Small intestine (tissue), 16 donors: ENCODE measurements around the gene TNFSF12. TPM values are rescaled to one million over a fixed set of nuclear protein-coding genes. Genes with fewer than 3 reads are reported as not detected.
A peak's percentile ranks its signal among the peaks of the same experiment; 100 is the strongest.

ENCODE experiments used
- DNase-seq, 2 donors: peaks; one replicate each; pipeline versions ENCODE4 v3.0.0 to v3.0.0-alpha.2; 2013
- FAIRE-seq: peaks from 2 replicates; lab custom pipeline; 2012; peaks lifted over from hg19 to GRCh38; lab: Jason Lieb, UNC
- H3K27ac ChIP-seq, 3 donors: one replicate each; pipeline ENCODE4 v1.5.1; 2013; ENCODE audit warnings: low read length in 2 of 3, mild to moderate bottlenecking in 2 of 3, control low read depth in 1 of 3, inconsistent platforms in 1 of 3, low read depth in 1 of 3, moderate library complexity in 1 of 3
- H3K27me3 ChIP-seq, 3 donors: one replicate each; pipeline ENCODE4 v1.6.1; 2013; ENCODE audit warnings: low read length in 3 of 3, inconsistent platforms in 1 of 3; ENCODE audit not compliant: control insufficient read depth in 3 of 3, insufficient read depth in 3 of 3
- H3K36me3 ChIP-seq, 3 donors: one replicate each; pipeline ENCODE4 v1.6.1; 2013; ENCODE audit warnings: low read length in 3 of 3, inconsistent platforms in 1 of 3, low read depth in 1 of 3, mild to moderate bottlenecking in 1 of 3, moderate library complexity in 1 of 3; ENCODE audit not compliant: control insufficient read depth in 3 of 3, insufficient read depth in 2 of 3
- H3K4me1 ChIP-seq, 3 donors: one replicate each; pipeline ENCODE4 v1.6.1; 2013; ENCODE audit warnings: low read length in 2 of 3, inconsistent platforms in 1 of 3, low read depth in 1 of 3, mild to moderate bottlenecking in 1 of 3, moderate library complexity in 1 of 3; ENCODE audit not compliant: control insufficient read depth in 3 of 3, insufficient read depth in 2 of 3
- H3K4me3 ChIP-seq, 3 donors: one replicate each; pipeline ENCODE4 v1.5.1; 2013; ENCODE audit warnings: low read length in 3 of 3, control low read depth in 1 of 3, inconsistent platforms in 1 of 3, low read depth in 1 of 3, mild to moderate bottlenecking in 1 of 3, moderate library complexity in 1 of 3
- H3K9me3 ChIP-seq, 2 donors: one replicate each; pipeline ENCODE4 v1.6.1; 2013; ENCODE audit warnings: low read depth in 1 of 2, low read length in 1 of 2; ENCODE audit not compliant: control insufficient read depth in 2 of 2, insufficient read depth in 1 of 2
- WGBS, 3 donors: extraction: QIAGEN DNeasy Blood & Tissue Kit; methylation state at CpG; one replicate each; pipeline ENCODE4 v1.1.7; 2013; 5-methylcytosine and 5-hydroxymethylcytosine counted together
- long read RNA-seq, 10 donors: transcript quantifications; one replicate each; lab custom pipeline, GENCODE V29; 2026
- polyA plus RNA-seq, 4 donors: library from polyadenylated mRNA; stranded (reverse) in 3 of 4; unstranded in 1 of 4; fragments of 200-250 nt in 3 of 4; fragments of 120-200 nt in 1 of 4; gene quantifications; one replicate each; pipeline versions ENCODE4 v1.2.1 to v1.2.3, GENCODE V29; 2013
- donor health status: healthy with polysubstance abuse.
- donor health status: control.
- donor health status: control.
- donor health status: Bipolar disorder and iron deficiency.
- donor health status: healthy.

The TNFSF12 gene
- polyA plus RNA-seq: 10 to 100 TPM in 3 of 4 donors, 1 to 10 TPM in 1; 8.1 to 31.1 (median 22.1) TPM
- long read RNA-seq, donor 1: 0 reads
- long read RNA-seq, donor 2, partial matches to known transcripts: 0 of 1 reads
- long read RNA-seq, donor 2, other reads (novel, unspliced or antisense): 0 of 1 reads
- long read RNA-seq, donor 3, transcript TNFSF12-201 (7 exons, 1,553 nt): major isoform, 6 of 6 reads
- long read RNA-seq, donor 3, partial matches to known transcripts: 0 of 6 reads
- long read RNA-seq, donor 3, other reads (novel, unspliced or antisense): 0 of 6 reads
- long read RNA-seq, donor 4: 0 reads
- long read RNA-seq, donor 5, partial matches to known transcripts: 10 of 12 reads
- long read RNA-seq, donor 5, other reads (novel, unspliced or antisense): 0 of 12 reads
- long read RNA-seq, donor 6, transcript TNFSF12-201 (7 exons, 1,553 nt): major isoform, 5 of 12 reads
- long read RNA-seq, donor 6, partial matches to known transcripts: 7 of 12 reads
- long read RNA-seq, donor 6, other reads (novel, unspliced or antisense): 0 of 12 reads
- long read RNA-seq, donor 7, transcript TNFSF12-201 (7 exons, 1,553 nt): major isoform, 17 of 38 reads
- long read RNA-seq, donor 7, partial matches to known transcripts: 20 of 38 reads
- long read RNA-seq, donor 7, other reads (novel, unspliced or antisense): 0 of 38 reads
- long read RNA-seq, donor 8, partial matches to known transcripts: 0 of 2 reads
- long read RNA-seq, donor 8, other reads (novel, unspliced or antisense): 0 of 2 reads
- long read RNA-seq, donor 9, partial matches to known transcripts: 0 of 3 reads
- long read RNA-seq, donor 9, other reads (novel, unspliced or antisense): 0 of 3 reads
- long read RNA-seq, donor 10, transcript TNFSF12-201 (7 exons, 1,553 nt): major isoform, 7 of 15 reads
- long read RNA-seq, donor 10, partial matches to known transcripts: 8 of 15 reads
- long read RNA-seq, donor 10, other reads (novel, unspliced or antisense): 0 of 15 reads

DNA sequence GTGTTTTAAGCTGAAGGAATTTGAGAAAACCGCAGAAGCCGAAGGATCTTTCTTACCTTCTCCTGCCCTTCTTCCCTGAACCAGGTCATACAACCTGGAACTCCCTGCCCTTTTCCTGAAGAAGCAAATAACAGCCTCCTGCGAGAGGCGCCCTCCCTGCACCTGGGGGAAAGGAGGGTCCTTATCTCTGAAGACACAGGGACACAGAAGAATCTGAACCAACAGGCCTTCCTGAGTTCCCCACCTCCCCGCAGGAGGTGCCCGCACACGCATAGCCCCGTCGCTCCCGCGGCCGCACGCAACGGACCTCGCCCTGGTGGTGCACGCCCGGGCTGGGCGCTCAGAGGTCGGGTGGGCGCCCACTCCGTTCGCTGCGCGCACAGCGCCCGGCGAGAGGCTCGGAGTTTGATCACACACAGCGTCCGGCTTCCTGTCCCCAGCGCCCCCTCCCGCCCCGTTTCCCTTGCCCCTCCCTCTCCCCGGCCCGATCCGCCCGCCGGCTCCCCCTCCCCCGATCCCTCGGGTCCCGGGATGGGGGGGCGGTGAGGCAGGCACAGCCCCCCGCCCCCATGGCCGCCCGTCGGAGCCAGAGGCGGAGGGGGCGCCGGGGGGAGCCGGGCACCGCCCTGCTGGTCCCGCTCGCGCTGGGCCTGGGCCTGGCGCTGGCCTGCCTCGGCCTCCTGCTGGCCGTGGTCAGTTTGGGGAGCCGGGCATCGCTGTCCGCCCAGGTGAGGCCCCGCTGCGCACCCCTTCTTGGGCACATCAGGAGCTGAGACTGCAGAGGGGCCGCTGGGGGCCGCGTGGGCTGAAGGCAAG, at the start of gene TNFSF12:
Gene TNFSF12 (plus strand): TSS at position 474 of the 816 bp plus-strand sequence. CDS start 96 bp downstream, at position 570.
- FAIRE-seq (no peak), DNase-seq (peak; percentile 50 to 80)
- no peaks in the 10 kb centered on the region for H3K9me3 ChIP-seq
- H3K27me3 ChIP-seq: no peaks in the 10 kb centered on the region
- H3K4me3 ChIP-seq: peak within 1 kb of the TSS; percentile 44 to 76 (median 70)
- WGBS, 3 donors: 2 to 3% (median 2%) methylated on average over 45 to 65 of the region's 65 CpGs
- peak within 1 kb of the TSS; percentile 71 to 90 (median 89) for H3K27ac ChIP-seq
- H3K36me3 ChIP-seq: peaks cover 0 to 12% (median 0%) of the 10 kb centered on the region in 3 donors
- H3K4me1 ChIP-seq: peaks cover 2 to 48% (median 2%) of the 10 kb centered on the region in 3 donors

- H3K9me3 ChIP-seq: no peaks in the 10 kb centered on the region
- 86 to 92% (median 88%) methylated on average over 11 of the region's 11 CpGs for WGBS, 3 donors
- no peak for FAIRE-seq
- no peak overlapping the region for H3K27ac ChIP-seq
- H3K4me1 ChIP-seq: no peaks in the 10 kb centered on the region
- H3K36me3 ChIP-seq: peaks cover 31 to 90% (median 46%) of the 10 kb centered on the region in 3 donors
- H3K27me3 ChIP-seq: no peaks in the 10 kb centered on the region
- no peak for DNase-seq
- no peak overlapping the region for H3K4me3 ChIP-seq
Measured at GRCh38 chr17:7499161-7499560, 49.7 kb upstream of the TNFSF12 start.

GRCh38 chr17:7501729-7502128, 47.1 kb upstream of the TNFSF12 start:
- Histone ChIP-seq H3K4me1 (no peaks in the 10 kb centered on the region), H3K27ac (no peak overlapping the region), H3K27me3 (no peaks in the 10 kb centered on the region), H3K36me3 (peaks cover 26 to 85% (median 44%) of the 10 kb centered on the region in 3 donors), H3K9me3 (no peaks in the 10 kb centered on the region), H3K4me3 (no peak overlapping the region)
- DNase-seq (no peak), FAIRE-seq (no peak)
- 86 to 89% (median 87%) methylated on average over 14 of the region's 14 CpGs for WGBS, 3 donors

GRCh38 chr17:7502171-7502847, 46.5 kb upstream of the TNFSF12 start:
- 92 to 94% (median 94%) methylated on average over 20 of the region's 20 CpGs for WGBS, 3 donors
- Histone ChIP-seq H3K27me3 (no peaks in the 10 kb centered on the region), H3K4me3 (no peak overlapping the region), H3K36me3 (peaks cover 26 to 85% (median 43%) of the 10 kb centered on the region in 3 donors), H3K4me1 (no peaks in the 10 kb centered on the region), H3K27ac (no peak overlapping the region), H3K9me3 (no peaks in the 10 kb centered on the region)
- FAIRE-seq: no peak
- DNase-seq: no peak

DNA sequence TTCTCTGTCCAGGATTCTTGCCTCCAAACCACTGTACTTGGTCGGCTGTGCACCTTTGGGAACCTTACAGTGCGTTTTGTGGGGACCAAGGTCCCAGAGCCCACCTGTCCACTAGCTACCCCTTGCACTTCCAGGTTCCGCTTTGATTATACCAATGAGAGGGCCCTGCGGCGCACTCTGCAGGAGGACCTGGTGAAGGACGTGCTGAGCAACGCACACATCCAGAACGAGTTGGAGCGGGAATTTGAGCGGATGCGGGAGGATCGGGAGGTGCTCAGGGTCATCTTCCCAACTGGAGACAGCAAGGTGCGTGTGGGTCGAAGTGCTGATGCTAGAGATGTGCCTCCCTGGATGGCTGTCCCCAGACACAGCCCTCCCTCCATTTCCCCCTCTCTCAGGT, 45.9 kb upstream of the TNFSF12 start:
- no peak overlapping the region for H3K27ac ChIP-seq
- no peak overlapping the region for H3K4me3 ChIP-seq
- H3K9me3 ChIP-seq: no peaks in the 10 kb centered on the region
- no peak for DNase-seq
- H3K36me3 ChIP-seq: peaks cover 25 to 85% (median 41%) of the 10 kb centered on the region in 3 donors
- WGBS, 3 donors: 86 to 88% (median 88%) methylated on average over 14 of the region's 14 CpGs
- no peak for FAIRE-seq
- H3K27me3 ChIP-seq: no peaks in the 10 kb centered on the region
- H3K4me1 ChIP-seq: no peaks in the 10 kb centered on the region

DNA sequence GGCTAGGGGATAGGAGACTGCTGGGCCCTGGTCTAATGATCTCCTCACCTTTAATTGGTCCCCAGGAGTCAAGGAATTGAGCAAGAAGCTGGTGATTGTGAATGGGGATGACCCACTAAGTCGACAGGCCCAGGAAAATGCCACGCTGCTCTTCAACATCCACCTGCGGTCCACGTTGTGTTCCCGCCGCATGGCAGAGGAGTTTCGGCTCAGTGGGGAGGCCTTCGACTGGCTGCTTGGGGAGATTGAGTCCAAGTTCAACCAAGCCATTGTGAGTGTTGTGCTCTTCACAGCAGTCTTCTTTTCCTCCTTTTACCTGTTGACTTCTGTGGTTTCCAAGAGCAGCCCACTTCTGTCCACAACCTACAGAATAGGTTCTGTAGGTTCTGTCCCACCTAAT, 45.3 kb upstream of the TNFSF12 start:
- Histone ChIP-seq H3K9me3 (no peaks in the 10 kb centered on the region), H3K27me3 (no peaks in the 10 kb centered on the region), H3K36me3 (peaks cover 20 to 86% (median 43%) of the 10 kb centered on the region in 3 donors), H3K4me1 (no peaks in the 10 kb centered on the region), H3K4me3 (no peak overlapping the region), H3K27ac (no peak overlapping the region)
- FAIRE-seq: no peak
- 91 to 97% (median 93%) methylated on average over 8 of the region's 8 CpGs for WGBS, 3 donors
- DNase-seq: no peak

DNA sequence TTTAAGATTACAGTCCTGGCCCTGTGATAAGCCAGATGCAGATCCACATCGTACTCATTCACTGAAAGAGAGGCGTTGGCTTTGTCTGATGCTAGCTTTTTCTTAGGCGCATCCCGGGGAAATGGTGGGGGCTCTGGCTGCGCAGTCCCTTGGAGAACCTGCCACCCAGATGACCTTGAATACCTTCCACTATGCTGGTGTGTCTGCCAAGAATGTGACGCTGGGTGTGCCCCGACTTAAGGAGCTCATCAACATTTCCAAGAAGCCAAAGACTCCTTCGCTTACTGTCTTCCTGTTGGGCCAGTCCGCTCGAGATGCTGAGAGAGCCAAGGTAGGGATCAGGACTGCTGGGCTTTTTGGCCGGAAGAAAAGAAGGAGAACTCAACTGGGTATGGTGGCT, 40.7 kb upstream of the TNFSF12 start:
- Histone ChIP-seq H3K27ac (no peak overlapping the region), H3K4me3 (no peak overlapping the region), H3K9me3 (no peaks in the 10 kb centered on the region), H3K36me3 (peaks cover 26 to 87% (median 34%) of the 10 kb centered on the region in 3 donors), H3K4me1 (no peaks in the 10 kb centered on the region), H3K27me3 (no peaks in the 10 kb centered on the region)
- WGBS, 3 donors: 84 to 93% (median 84%) methylated on average over 11 of the region's 11 CpGs
- no peak for FAIRE-seq
- no peak for DNase-seq
